ENCODE data around the gene GJA4.

- TF ChIP-seq EP300 (IDR thresholded peaks at IDR 0.05), result no peak
- TF ChIP-seq POLR2A (IDR thresholded peaks at IDR 0.05), result no peak
- no peak for TF ChIP-seq POLR2AphosphoS5 (IDR thresholded peaks at IDR 0.05)
- no peak for TF ChIP-seq CTCF (IDR thresholded peaks at IDR 0.05)
Observed at GRCh38 chr1:34761776-34762307, 31.0 kb upstream of the GJA4 start.

Data from upper lobe of left lung (tissue), 4 donors.